SIG-M5 treated with dmso at 0.1 percent for 504 hours (cell line): ENCODE measurements around the gene ADGRE1.
"Not testable (repeated sequence)": the region's sequence is repeated elsewhere in the genome, so short reads cannot be mapped to it uniquely, and the experiment has no call there.

ENCODE experiments used
- DNase-seq: peaks from one replicate; lab custom pipeline; 2025; ENCODE audit not compliant: unreplicated experiment; lab: John Stamatoyannopoulos, UW

Gene ADGRE1, protein sequence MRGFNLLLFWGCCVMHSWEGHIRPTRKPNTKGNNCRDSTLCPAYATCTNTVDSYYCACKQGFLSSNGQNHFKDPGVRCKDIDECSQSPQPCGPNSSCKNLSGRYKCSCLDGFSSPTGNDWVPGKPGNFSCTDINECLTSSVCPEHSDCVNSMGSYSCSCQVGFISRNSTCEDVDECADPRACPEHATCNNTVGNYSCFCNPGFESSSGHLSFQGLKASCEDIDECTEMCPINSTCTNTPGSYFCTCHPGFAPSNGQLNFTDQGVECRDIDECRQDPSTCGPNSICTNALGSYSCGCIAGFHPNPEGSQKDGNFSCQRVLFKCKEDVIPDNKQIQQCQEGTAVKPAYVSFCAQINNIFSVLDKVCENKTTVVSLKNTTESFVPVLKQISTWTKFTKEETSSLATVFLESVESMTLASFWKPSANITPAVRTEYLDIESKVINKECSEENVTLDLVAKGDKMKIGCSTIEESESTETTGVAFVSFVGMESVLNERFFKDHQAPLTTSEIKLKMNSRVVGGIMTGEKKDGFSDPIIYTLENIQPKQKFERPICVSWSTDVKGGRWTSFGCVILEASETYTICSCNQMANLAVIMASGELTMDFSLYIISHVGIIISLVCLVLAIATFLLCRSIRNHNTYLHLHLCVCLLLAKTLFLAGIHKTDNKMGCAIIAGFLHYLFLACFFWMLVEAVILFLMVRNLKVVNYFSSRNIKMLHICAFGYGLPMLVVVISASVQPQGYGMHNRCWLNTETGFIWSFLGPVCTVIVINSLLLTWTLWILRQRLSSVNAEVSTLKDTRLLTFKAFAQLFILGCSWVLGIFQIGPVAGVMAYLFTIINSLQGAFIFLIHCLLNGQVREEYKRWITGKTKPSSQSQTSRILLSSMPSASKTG

DNA sequence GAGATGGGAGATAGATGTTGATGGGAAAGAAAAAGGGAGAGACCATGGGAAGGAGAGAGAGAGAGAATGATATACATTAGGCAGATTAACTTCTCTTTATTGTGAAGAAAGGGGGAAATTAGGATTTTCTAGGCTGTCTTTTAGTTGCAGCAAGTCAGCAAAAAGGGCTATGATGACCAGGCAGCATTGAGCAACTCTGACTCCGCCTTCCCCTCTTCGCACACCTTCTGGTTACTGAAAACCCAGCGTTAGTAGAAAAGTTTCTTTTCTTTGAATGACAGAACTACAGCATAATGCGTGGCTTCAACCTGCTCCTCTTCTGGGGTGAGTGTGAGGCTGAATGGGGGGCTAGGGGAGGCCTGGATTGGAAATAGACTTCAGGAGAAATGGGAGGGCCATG is at the start of gene ADGRE1:
Gene ADGRE1, plus strand, starts transcription at position 264 of the 400 bp plus-strand sequence. Its CDS starts 30 bp downstream, at position 294.
- DNase-seq: peak; percentile 56

DNA sequence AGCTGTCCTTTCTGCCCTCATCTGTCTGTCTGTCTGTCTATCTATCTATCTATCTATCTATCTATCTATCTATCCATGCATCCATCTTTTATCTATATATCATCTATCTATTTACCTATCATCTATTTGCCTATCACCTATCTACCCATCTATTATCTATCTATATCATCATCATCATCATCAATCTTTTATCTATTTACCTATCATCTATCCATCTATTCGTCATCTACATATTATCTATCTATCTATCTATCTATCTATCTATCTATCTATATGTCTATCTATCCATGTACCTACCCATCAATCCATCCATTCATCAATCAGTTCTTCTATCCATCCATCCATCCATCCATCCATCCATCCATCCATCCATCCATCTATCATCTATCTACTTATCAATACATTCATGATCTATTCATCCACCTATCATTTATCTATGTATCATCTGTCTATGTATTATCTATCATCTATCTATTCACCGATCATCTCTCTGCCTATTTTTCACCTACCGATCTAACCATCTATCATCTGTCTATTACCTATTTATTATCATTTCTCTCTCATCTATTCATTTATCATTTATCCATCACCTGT is 49.2 kb upstream of the ADGRE1 start:
- no peak for DNase-seq

DNA sequence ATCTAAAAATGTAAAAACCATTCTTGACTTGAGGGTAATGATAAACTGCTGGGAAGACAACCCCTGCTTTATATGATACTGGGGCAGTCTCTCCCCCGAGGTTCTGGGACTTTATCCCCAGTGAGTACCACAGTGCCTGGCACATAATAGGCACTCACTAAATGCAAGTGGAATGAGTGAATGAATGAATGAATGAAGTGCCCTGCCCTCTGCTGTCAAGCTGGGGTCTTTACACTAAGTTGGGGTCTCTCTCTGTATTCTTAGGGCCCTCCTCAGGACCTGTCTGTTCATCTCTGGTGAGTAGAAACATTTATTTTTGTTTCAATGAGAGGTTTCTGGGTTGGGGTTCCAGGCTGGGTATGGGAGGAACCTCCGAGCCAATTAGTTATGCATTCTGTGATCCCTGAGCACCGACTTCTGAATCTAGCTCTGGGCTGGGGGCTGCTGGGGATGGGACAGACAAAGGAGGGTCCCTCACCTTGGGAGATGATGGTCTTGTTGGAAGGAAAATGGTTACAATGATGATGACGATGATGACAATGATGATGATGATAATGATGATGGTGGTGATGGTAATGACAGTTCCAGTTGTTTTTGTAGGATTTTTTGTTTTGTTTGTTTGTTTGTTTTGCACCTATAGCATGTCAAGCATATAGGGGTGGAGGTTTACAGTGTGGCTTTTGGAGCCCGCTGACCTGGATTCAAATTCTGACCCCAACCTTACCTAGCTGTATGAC is 44.3 kb upstream of the ADGRE1 start:
- DNase-seq: no peak

DNA sequence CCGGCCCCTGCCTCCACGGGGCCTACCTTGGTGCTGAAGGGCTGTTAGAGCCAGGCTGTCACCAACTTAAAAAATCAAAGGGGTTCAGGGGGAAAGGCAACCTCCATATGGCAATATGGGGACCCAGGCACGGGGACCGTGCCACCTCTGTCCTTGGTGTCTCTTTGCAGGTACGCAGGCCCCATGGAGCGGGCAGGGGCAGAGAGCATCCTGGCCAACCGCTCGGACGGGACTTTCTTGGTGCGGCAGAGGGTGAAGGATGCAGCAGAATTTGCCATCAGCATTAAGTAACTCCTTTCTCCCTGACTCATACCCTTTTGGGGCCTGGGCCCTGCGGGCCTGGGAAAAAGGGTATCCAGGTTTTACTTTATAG is 39.6 kb upstream of the ADGRE1 start:
- DNase-seq: no peak

DNA sequence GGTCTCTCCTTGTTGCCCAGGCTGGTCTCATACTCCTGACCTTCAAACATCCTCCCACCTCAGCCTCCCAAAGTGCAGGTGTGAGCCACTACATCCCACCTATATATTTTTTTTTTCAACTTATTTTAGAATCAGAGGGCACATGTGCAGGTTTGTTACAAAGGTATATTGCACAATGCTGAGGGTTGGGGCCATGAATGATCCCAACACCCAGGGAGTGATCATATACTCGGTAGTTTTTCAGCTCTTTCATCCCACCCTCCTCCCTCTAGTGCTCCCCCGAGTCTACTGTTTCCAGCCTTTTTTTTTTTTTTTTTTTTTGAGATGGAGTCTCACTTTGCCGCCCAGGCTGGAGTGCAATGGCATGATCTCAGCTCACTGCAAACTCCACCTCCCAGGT is 38.4 kb upstream of the ADGRE1 start:
- no peak for DNase-seq

DNA sequence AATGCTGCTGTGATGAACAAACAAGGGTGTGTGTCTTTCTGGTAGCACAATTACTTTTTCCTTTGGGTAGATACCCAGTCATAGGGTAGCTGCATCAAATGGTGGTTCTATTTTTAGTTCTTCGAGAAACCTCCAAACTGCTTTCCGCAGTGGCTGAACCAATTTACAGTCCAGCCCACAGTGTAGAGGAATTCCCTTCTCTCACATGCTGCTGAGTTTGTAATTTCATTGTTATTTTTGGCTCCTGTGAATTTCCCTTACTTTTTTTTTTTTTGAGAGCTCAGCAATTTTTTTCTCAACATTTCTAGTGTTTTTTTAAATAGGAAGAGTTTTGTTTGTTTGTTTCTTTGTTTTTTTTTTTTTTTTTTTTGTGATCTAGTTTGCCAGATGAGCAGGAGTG is 37.5 kb upstream of the ADGRE1 start:
- no peak for DNase-seq

DNA sequence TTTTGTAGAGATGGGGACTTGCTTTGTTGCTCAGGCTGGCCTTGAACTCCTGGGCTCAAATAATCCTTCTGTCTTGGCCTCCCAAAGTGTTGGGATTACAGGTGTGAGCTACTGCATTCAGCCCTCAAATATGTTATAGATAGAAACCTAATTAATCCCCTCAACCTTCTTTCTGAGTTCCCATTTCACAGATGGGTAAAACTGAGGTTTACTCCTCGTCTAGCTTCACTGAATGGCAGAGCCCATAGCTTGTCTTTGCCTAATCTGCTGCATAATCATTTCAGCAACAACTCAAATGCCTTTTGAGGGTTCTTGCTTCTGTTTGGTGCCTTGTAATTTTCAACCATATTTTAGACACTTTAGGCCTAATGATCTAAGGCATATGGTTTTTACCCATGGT is 36.0 kb upstream of the ADGRE1 start:
- DNase-seq: no peak

DNA sequence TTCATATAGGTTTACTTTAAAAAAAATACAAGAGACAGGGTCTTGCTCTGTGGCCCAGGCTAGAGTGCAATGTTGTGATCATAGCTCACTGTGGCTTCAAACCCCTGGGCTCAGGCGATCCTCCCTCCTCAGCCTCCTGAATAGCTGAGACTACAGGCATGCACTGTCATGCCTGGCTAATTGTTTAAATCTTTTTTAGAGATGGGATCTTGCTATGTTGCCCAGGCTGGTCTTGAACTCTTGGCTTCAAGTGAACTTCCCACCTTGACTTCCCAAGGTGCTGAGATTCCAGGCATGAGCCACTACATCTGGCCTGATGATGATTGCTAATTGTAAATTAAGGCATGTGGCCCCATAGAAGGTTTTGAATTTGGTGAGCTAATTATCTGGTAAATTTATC is 35.4 kb upstream of the ADGRE1 start:
- no peak for DNase-seq

DNA sequence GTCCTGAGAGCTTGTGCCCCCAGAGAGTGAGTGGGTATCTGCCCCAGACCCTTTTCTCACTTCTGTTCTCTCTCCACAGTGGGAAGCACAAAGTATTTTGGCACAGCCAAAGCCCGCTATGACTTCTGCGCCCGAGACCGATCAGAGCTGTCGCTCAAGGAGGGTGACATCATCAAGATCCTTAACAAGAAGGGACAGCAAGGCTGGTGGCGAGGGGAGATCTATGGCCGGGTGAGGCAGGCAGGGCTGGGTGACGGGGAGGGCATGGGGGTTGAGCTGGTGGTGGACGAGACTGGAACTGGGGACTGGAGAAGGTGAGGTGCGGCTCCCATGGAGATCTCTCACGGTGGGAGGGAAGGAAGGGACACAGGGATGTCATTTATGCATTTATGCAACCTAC is 33.5 kb upstream of the ADGRE1 start:
- DNase-seq: no peak

DNA sequence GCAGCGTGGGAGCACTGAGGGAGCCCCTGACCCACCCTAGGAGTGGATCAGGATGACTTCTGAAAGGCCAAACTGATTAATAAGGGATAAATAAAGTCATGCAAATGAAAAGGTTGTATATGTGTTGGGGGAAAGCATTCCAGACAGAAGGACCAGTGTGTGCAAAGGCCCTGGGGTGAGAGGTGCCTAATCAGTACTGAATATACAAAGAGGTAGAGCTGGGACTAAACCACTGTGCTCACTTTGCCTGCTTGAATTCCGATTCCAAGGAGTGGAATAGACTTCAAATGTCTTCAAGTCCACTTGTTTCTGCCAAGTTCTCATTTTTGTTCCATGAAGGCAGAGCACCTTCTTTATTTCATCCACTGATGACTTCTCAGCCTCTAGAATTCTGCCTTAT is 32.6 kb upstream of the ADGRE1 start:
- DNase-seq: no peak

DNA sequence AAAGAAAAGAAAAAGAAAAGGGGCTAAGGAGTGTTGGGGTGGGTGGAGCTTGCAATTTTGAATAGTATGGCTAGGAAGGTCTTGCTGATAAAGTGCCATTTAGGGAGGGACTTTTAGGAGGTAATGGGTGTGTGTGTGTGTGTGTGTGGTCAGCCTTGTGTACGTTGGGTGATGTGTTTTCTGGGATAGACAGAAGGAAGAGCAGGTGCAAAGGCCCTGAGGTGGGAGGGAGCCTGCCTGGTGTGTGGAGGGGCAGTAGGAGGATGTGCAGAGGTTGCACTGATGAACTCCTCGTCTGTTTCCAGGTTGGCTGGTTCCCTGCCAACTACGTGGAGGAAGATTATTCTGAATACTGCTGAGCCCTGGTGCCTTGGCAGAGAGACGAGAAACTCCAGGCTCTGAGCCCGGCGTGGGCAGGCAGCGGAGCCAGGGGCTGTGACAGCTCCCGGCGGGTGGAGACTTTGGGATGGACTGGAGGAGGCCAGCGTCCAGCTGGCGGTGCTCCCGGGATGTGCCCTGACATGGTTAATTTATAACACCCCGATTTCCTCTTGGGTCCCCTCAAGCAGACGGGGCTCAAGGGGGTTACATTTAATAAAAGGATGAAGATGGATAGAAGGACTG is 30.5 kb upstream of the ADGRE1 start:
- DNase-seq: no peak

DNA sequence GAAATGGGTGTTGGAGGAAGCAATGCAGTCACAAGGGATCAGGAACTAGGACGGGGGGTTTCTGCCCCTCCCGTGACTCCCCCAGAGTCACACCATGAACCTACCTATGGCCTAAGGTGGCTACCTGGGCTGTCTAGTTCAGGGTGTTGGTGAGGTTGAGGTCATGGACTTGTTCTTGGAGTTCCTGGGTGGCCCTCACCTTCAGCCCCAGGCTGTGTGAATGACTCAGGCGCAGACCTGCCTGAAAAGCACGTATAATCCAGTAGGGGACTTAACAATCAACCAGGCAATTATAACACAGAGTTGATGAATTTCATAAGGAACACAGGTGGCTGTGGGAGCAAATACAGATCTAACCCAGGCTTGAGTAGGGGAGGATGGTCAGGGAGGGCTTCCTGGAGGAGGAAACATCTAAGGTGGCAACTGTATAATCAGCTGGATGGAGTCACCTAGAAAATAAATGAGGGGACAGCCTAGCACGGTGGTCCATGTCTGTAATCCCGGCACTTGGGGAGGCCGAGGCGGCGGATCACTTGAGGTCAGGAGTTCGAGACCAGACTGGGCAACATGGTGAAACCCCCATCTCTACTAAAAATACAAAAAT is 25.6 kb upstream of the ADGRE1 start:
- DNase-seq: no peak

DNA sequence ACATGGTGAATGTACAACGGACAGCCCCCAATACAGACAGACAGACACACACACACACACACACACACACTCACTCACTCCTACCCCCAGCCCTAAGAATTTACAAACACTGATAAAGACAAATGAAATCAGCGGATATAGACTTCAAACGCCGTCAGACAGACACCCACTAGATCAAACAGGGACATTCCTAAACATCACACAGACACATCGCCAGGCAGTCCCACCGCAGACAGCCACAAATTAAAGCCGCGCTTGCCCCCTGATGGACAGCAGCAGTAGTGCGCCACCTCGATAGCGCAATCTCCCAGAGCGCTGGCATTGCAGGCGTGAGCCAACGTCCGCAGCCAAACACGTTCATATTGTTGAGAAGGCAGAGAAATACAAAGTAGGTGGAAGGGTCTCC is 24.7 kb upstream of the ADGRE1 start:
- DNase-seq: peak; percentile 85

DNA sequence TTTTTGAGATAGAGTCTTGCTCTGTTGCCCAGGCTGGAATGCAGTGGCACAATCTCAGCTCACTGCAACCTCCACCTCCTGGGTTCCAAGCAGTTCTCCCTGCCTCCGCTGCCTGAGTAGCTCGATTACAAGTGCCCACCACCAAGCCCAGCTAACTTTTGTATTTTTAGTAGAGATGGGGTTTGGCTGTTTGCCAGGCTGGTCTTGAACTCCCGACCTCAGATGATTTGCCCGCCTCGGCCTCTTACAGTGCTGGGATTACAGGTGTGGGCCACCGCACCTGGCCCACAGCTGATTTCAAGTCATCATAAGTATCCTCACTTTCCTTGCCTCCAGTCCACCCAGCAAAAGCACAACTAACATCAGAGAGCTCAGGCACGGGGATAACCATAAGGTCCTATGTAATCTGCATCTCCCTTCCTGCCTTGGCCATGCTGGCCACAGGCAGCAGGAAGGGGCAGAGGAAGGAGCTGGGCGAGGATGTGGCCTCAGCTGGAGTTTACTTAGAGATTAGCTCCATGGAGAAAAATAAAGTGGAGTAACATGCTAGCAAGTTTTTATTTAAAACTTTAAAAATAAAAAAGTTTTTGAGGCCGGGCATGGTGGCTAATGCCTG is 22.9 kb upstream of the ADGRE1 start:
- no peak for DNase-seq

DNA sequence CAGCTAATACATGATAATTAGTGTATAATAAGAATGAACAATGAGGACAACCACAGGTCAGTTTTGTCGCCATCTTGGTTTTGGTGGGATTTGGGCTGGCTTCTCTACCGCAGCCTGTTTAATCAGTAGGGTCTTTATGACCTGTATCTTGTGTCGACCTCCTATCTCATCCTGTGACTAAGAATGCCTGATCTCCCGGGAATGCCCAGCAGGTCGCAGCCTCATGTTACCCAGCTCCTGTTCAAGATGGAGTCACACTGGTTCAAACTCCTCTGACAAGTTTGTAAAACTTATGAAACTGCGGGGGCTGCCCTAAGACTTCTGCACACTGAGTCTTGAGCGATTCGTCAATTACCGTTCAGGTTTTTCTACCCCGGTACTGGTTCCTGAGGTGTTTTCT is 21.5 kb upstream of the ADGRE1 start:
- DNase-seq: no peak

DNA sequence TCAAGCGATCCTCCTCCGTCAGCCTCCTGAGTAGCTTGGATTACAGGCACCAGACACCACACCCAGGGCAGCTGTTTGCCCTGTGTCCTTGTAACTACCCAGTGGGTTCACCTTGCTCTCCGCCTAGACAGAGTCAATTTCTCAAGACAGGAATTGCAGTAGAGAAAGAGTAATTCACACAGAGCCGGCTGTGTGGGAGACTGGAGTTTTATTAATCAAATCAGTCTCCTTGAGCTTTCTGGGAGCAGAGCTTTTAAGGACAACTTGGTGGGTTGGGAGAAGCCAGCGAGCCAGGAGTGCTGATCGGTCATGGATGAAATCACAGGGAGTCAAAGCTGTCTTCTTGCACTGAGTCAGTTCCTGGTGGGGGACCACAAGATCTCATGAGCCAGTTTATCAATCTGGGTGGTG is 20.6 kb upstream of the ADGRE1 start:
- no peak for DNase-seq

DNA sequence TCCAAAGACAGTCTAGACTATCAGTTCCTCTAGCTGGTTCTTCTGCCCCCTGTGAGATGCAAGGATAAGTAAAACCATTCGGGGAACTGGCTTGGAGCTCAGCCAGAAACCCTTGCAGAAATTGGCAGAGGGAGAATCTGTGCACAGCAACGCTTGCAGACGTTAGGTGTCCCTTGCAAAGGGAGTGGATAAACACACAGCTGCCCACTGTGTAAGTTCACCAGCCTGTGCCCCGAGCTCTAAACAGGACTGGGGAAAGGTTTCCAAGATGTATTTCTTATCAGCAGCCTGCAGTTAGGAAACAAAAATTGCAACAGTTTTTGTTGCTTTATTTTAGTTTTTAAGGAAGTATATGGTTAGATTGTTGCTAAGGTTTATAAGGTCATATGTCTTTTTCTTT is 19.0 kb upstream of the ADGRE1 start:
- DNase-seq: peak; percentile 81

DNA sequence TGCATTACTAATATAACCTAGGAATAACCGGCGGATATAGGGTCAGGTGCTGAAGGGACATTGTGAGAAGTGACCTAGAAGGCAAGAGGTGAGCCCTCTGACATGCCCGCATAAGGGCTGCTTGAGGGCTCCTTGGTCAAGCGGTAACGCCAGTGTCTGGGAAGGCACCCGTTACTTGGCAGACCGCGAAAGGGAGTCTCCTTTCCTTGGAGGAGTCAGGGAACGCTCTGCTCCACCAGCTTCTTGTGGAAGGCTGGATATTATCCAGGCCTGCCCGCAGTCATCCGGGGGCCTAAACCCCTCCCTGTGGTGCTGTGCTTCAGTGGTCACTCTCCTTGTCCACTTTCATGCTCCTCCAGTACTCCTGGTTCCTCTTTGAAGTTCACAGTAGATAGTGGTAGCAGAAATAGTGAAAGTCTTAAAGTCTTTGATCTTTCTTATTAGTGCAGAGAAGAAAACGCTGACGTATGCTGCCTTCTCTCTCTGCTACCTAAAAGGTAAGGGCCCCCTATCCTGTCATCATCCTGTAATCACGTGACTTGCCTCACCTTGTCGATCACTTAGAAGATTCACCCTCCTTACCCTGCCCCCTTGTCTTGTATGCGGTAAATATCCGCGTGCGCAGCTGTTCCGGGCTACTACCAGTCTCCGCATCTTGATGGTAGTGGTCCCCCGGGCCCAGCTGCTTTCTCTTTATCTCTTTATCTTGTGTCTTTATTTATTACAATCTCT is 18.1 kb upstream of the ADGRE1 start:
- DNase-seq: not testable (repeated sequence)
